ENCODE results near the gene KLK7. TPM values are rescaled to one million over a fixed set of nuclear protein-coding genes. Genes with fewer than 3 reads are reported as not detected.

Gene KLK7
- total and polyA plus RNA-seq, 2 donors (not counting 3 experiments of a cell fraction or from before 2014, with no cell fraction given), result not detected

- H3K9me1 ChIP-seq (replicated peaks; ENCODE audit: control insufficient read depth, extremely low read depth, insufficient read depth, low read length), result no peaks in the 10 kb centered on the region
- no peaks in the 10 kb centered on the region for H3K9me3 ChIP-seq (replicated peaks; ENCODE audit: control insufficient read depth, insufficient read depth, low read length)
- dilution Hi-C loops (cut with MboI; ENCODE audit: extremely low pct_ligation_motif_present, low sequenced_read_pairs), result no loop called here
- BruUV-seq (replicated peaks), result no TSS peak
- no peak for TF ChIP-seq POLR2AphosphoS5 (IDR thresholded peaks at IDR 0.05; ENCODE audit: insufficient read depth, low read depth, low read length)
- no peak for TF ChIP-seq GATA2 (IDR thresholded peaks at IDR 0.05; ENCODE audit: insufficient read depth, insufficient read length, low read depth, low read length)
- no peak for TF ChIP-seq JUN (IDR thresholded peaks at IDR 0.05; ENCODE audit: borderline replicate concordance, insufficient read depth, insufficient read length, low read depth)
- TF ChIP-seq, protein P1, sequence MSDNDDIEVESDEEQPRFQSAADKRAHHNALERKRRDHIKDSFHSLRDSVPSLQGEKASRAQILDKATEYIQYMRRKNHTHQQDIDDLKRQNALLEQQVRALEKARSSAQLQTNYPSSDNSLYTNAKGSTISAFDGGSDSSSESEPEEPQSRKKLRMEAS (IDR thresholded peaks at IDR 0.05; ENCODE audit: insufficient read depth, insufficient read length), result no peak
- no peak for TF ChIP-seq MYC (IDR thresholded peaks at IDR 0.05; ENCODE audit: low read depth, low read length)
- TF ChIP-seq, protein P2, sequence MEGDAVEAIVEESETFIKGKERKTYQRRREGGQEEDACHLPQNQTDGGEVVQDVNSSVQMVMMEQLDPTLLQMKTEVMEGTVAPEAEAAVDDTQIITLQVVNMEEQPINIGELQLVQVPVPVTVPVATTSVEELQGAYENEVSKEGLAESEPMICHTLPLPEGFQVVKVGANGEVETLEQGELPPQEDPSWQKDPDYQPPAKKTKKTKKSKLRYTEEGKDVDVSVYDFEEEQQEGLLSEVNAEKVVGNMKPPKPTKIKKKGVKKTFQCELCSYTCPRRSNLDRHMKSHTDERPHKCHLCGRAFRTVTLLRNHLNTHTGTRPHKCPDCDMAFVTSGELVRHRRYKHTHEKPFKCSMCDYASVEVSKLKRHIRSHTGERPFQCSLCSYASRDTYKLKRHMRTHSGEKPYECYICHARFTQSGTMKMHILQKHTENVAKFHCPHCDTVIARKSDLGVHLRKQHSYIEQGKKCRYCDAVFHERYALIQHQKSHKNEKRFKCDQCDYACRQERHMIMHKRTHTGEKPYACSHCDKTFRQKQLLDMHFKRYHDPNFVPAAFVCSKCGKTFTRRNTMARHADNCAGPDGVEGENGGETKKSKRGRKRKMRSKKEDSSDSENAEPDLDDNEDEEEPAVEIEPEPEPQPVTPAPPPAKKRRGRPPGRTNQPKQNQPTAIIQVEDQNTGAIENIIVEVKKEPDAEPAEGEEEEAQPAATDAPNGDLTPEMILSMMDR (IDR thresholded peaks at IDR 0.05; ENCODE audit: extremely low read depth in 1 of 2, insufficient read depth in 1 of 2, low read depth in 1 of 2, low read length in 2 of 2), result no peak
- DNase-seq (ENCODE audit: low read depth, low spot score), result no peak
- CTCF ChIA-PET, result interaction anchor here (2.6 kb wide), 1 partner anchor 23 kb away, joined by 7 read pairs; no protein-coding TSS in a partner anchor
- H3K27ac ChIP-seq (ENCODE audit: insufficient read depth, low read depth, low read length), result no peak overlapping the region
- no peak overlapping the region for H3K4me3 ChIP-seq (replicated peaks in 1 of 3; ENCODE audit: insufficient read depth in 1 of 3, low read depth in 1 of 3, low read length in 3 of 3)
- no peak overlapping the region for H2AFZ ChIP-seq (ENCODE audit: low read depth, low read length)
- FAIRE-seq, result no peak
- H4K20me1 ChIP-seq (replicated peaks; ENCODE audit: control insufficient read depth, extremely low read depth, insufficient read depth, low read length), result no peaks in the 10 kb centered on the region
- POLR2A ChIA-PET, result no interaction called here
- no peaks in the 10 kb centered on the region for H3K4me1 ChIP-seq (ENCODE audit: control insufficient read depth, extremely low read depth, insufficient read depth, low read length)
- no peaks in the 10 kb centered on the region for H3K27me3 ChIP-seq (ENCODE audit: control insufficient read depth in 2 of 2, insufficient read depth in 2 of 2, low read length in 2 of 2)
- no peak overlapping the region for H3K9ac ChIP-seq (replicated peaks; ENCODE audit: extremely low read depth, insufficient read depth, low read length)
- no peaks in the 10 kb centered on the region for H3K79me2 ChIP-seq (ENCODE audit: control insufficient read depth, insufficient read depth, low read length)
- H3K4me2 ChIP-seq (ENCODE audit: insufficient read depth, low read length), result no peak overlapping the region
- no peaks in the 10 kb centered on the region for H3K36me3 ChIP-seq (ENCODE audit: control insufficient read depth in 2 of 2, extremely low read depth in 1 of 2, insufficient read depth in 2 of 2, low read length in 2 of 2)
- intact Hi-C loops (cut with micrococcal nuclease), result no loop called here
Measured at GRCh38 chr19:50998061-50998460, 14.3 kb upstream of the KLK7 start.

Data from endothelial cell of umbilical vein (primary cell).